Breast epithelium (tissue), 3 donors: ENCODE data around the gene RAPGEF1.

ENCODE experiments used
- POLR2AphosphoS5 ChIP-seq, 3 donors: sonication (generic); formaldehyde crosslinking; IDR thresholded peaks; one replicate each; pipeline ENCODE4 v1.6.1; 2017; ENCODE audit warnings: antibody characterized with exemption in 3 of 3
- TF ChIP-seq, protein P1 (sequence below), 3 donors: fragments of 450-650 bp; IDR thresholded peaks; one replicate each; pipeline ENCODE4 v1.5.1; 2016 to 2017; ENCODE audit warnings: antibody characterized with exemption in 3 of 3, mild to moderate bottlenecking in 3 of 3, moderate library complexity in 3 of 3

DNA sequence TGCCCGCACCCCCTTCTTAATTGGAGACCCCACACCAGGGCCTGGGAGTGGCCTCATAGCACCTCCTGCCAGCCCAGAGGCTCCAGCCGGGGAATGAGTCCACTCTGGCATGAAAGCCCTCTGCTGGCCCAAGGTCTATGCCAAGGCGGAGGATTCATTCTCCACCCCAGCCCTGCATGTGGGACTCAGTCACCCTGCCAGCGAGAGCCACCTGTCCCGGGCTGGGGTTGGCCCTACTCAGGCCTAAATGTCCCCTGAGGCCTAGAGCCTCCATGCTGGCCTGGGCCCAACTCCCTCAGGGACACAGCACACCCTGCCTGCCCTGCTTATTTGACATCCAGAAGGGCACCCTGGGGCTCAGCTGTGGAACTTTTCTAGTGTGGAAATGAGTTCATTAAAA is 1.0 kb upstream of the RAPGEF1 start:
- TF ChIP-seq, protein P1, sequence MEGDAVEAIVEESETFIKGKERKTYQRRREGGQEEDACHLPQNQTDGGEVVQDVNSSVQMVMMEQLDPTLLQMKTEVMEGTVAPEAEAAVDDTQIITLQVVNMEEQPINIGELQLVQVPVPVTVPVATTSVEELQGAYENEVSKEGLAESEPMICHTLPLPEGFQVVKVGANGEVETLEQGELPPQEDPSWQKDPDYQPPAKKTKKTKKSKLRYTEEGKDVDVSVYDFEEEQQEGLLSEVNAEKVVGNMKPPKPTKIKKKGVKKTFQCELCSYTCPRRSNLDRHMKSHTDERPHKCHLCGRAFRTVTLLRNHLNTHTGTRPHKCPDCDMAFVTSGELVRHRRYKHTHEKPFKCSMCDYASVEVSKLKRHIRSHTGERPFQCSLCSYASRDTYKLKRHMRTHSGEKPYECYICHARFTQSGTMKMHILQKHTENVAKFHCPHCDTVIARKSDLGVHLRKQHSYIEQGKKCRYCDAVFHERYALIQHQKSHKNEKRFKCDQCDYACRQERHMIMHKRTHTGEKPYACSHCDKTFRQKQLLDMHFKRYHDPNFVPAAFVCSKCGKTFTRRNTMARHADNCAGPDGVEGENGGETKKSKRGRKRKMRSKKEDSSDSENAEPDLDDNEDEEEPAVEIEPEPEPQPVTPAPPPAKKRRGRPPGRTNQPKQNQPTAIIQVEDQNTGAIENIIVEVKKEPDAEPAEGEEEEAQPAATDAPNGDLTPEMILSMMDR (IDR thresholded peaks at IDR 0.05) = no peak
- no peak for TF ChIP-seq POLR2AphosphoS5 (IDR thresholded peaks at IDR 0.05)
